ENCODE data around the gene NRK. TPM values are rescaled to one million over a fixed set of nuclear protein-coding genes. Genes with fewer than 3 reads are reported as not detected.

The NRK gene
- total RNA-seq, 1 experiment from 2014 or later, result 3.1 TPM

- TF ChIP-seq ZNF532 (CRISPR knock-in tag; IDR thresholded peaks at IDR 0.05; ENCODE audit: borderline replicate concordance) (no peak), ERG (CRISPR knock-in tag; IDR thresholded peaks at IDR 0.05) (no peak), ZNF219 (CRISPR knock-in tag; IDR thresholded peaks at IDR 0.05; ENCODE audit: borderline replicate concordance) (no peak)
These were observed 150.5 kb downstream of the NRK start (continued) for GRCh38 chrX:105972690-105973386.

- CTCF ChIA-PET, result no interaction called here
- H3K36me3 Mint-ChIP-seq, result peaks cover 5% of the 10 kb centered on the region; the same call in 1 of the 2 replicates
- H3K27me3 Mint-ChIP-seq (ENCODE audit: low read depth), result no peaks in the 10 kb centered on the region; the same call in 1 of the 2 replicates
- no peak for ATAC-seq
- H3K4me3 Mint-ChIP-seq, result no peak overlapping the region
- POLR2A ChIA-PET, result no interaction called here
- DNase-seq (ENCODE audit: low spot score), result no peak
- TF ChIP-seq HMGXB4 (CRISPR knock-in tag; IDR thresholded peaks at IDR 0.05), result no peak
- TF ChIP-seq ZNF219 (CRISPR knock-in tag; IDR thresholded peaks at IDR 0.05; ENCODE audit: borderline replicate concordance), result no peak
- no peak for TF ChIP-seq AR (CRISPR knock-in tag; IDR thresholded peaks at IDR 0.05)
- TF ChIP-seq FOXP4 (CRISPR knock-in tag; IDR thresholded peaks at IDR 0.05), result no peak
- no peak for TF ChIP-seq ZNF671 (CRISPR knock-in tag; IDR thresholded peaks at IDR 0.05)
- no peak for TF ChIP-seq MLX (CRISPR knock-in tag; IDR thresholded peaks at IDR 0.05)
- no peak for TF ChIP-seq ELF4 (CRISPR knock-in tag; IDR thresholded peaks at IDR 0.05; ENCODE audit: low read depth)
- no peak for TF ChIP-seq NFYB (CRISPR knock-in tag; conservative IDR thresholded peaks at IDR 0.05; ENCODE audit: low read depth)
- TF ChIP-seq IRF1 (CRISPR knock-in tag; IDR thresholded peaks at IDR 0.05), result no peak
- H3K4me1 Mint-ChIP-seq, result no peaks in the 10 kb centered on the region
- H3K9me3 Mint-ChIP-seq, result peaks cover 19% of the 10 kb centered on the region
- H3K27ac Mint-ChIP-seq, result no peak overlapping the region
These were observed 151.0 kb downstream of the NRK start for GRCh38 chrX:105973387-105973739.

Measured in WTC11 (cell line).